SIG-M5 (cell line): ENCODE data around the gene RTN3.

Source experiments
- DNase-seq: peaks from one replicate; lab custom pipeline; 2025; lab: John Stamatoyannopoulos, UW

RTN3 gene

GRCh38 chr11:63738720-63739360 lies 57.5 kb downstream of the RTN3 start:
- no peak for DNase-seq

GRCh38 chr11:63745304-63746170 lies 64.2 kb downstream of the RTN3 start:
- no peak for DNase-seq

DNA sequence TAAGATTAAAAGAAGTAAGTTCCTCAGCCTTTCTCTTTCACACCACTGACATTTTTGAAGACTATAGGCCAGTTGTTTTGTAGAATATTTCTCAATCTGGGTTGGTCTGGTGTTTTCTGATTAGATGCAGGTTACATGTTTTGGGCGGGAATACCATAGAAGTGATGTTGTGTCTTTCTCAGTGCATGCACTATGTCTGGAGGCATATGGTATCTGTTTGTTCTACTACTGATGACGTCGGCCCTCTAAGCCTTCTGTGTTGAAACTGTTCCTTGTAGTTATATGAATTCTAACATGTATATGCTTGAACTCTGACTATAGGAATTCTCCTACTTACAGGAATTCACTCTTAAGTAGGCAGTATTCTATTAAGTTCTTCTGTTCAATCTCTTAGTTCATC lies 65.7 kb downstream of the RTN3 start:
- DNase-seq, result no peak

GRCh38 chr11:63749624-63750023 lies 68.3 kb downstream of the RTN3 start:
- DNase-seq, result no peak

- DNase-seq, result no peak
These were observed 75.8 kb downstream of the RTN3 start for GRCh38 chr11:63756919-63757761.

DNA sequence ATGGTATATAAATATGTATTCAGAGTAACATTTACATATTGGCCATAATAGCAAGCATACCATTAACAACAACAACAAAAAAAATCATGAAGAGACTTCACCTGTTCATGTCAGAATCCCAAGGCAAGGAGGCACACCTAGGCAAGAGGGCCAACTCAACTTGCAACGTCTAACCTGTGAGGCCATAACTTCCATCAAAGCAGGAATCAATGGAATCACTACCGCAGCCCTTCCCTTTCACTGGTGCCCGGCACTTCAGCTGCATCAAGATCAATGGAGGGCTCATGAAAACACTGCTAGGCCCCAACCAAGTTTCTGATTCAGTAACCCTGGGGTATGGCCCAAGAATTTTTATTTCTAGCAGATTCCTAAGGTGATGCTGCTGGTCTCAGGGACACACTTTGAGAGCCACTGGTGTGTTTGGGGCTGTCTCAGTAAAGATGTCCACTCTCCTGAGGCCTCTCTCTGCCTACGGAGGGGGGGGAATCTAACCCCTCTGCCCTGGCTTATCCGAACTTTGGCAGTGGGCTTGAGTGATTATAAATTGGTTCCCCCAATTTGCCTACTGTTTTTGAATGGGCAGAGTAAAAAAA lies 79.3 kb downstream of the RTN3 start:
- no peak for DNase-seq

DNA sequence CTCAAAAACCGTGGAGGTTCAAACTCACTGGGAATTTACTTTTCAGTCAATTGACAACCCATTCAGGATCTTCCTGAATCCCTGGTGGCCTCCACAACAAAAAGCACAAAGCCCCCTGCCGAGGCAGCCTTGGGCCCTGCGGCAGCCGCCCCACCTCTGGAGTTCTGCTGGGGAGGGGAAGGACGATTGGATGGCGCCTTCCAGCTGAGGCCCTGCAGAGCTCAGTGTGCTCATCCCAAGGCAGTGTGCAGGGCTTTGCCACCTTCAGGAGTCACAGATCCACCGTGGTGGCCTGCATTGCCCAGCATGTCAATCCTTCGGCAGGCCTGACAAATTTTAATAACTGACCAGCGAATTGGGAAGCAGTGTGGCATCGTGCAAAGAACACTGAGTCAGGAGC lies 79.9 kb downstream of the RTN3 start:
- no peak for DNase-seq

GRCh38 chr11:63761931-63762653 lies 80.8 kb downstream of the RTN3 start:
- no peak for DNase-seq

DNA sequence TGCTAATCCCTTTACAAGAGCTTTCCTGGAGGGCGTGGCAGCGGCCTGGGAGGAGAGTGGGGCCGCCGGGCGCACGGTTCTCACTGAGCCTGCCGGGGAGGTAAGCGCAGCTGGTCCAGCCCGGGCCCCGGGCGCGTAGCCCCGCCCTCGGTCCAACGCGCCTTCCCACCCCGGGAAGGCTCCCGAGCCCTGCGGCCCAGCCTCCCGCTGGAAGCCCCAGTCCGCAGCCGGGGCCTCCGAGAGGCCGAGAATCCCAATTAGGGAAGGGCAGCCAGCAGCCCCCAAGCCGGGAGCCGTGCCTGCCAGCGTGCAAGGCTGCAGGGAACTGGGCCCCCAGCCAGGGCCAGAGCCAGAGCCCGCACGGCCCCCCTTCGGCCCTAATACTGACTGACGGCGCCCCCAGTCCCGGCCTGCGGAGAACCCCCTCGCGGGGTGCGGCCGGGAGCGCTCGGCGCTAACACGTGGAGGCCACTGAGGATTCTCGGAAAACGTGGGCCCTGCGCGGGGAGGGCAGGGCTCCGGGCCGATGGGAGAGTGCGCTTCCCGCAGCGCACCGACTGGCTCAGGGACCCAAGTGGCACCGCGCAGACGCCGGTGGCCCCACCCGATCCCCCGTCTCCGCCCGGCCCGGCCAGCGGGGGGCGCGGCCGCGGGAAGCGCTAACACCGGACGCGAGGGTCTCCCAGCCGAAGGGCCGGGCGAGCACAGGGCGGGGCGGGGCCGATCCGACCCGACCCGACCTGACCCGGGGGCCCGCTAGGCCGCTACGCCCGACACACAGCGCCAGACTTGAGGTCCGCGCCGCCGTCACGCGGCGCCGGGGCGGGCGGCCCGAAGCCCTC lies 81.6 kb downstream of the RTN3 start:
- no peak for DNase-seq

DNA sequence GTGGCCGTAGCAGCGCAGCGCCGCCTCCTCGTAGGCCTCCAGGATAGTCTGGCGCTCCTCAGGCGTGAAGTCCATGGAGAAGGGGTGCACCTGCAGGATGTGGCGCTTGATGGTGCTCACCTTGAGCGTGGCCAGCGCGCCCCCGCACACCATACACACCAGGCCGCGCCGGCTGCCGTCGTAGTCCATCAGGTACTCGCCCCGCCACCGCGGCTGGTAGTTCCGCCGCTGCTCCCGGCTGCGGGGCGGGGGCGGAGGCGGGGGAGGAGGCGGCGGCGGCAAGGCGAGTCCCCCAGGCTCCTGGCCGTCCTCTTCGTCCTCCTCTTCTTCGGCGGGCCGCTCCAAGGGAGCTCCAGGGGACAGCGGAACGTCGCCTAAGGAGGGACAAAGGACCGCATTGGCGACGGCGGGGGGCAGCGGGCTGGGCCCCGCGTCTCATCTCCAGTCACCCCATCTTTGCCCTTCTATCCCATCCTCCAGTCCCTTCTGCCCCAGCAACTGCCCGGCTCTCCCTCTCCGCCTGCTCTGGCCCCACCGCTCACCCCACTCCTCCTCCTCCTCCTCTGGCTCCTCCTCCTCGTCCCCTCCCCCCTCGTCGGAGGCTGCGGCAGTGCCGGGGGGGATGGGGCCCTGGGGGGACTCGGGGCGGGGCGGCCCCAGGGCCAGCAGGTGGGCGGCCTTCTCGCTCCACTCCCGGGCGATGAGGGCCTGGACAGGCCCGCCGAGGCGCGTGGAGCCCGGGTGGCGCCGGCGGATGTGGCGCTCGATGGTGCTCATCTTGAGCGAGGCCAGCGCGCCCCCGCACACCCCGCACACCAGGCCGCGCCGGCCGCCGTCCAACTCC lies 82.4 kb downstream of the RTN3 start:
- no peak for DNase-seq

DNA sequence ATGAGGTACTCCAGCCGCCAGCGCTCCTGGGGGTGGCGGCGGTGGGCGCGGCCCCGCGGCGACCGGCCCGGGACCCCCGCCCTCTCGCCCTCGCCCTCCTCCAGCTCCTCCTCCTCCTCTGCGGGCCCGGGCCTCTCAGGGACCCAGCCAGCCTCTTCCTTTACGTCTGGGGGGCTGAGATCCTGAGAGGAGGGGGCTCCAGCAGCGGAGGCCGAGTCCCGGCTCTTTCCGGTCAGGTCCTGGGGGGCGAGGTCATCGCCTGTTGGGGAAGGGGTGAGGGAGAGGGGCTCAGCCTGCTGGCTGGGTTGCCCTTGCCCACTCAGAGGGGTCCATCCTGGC lies 83.0 kb downstream of the RTN3 start:
- DNase-seq, result no peak

DNA sequence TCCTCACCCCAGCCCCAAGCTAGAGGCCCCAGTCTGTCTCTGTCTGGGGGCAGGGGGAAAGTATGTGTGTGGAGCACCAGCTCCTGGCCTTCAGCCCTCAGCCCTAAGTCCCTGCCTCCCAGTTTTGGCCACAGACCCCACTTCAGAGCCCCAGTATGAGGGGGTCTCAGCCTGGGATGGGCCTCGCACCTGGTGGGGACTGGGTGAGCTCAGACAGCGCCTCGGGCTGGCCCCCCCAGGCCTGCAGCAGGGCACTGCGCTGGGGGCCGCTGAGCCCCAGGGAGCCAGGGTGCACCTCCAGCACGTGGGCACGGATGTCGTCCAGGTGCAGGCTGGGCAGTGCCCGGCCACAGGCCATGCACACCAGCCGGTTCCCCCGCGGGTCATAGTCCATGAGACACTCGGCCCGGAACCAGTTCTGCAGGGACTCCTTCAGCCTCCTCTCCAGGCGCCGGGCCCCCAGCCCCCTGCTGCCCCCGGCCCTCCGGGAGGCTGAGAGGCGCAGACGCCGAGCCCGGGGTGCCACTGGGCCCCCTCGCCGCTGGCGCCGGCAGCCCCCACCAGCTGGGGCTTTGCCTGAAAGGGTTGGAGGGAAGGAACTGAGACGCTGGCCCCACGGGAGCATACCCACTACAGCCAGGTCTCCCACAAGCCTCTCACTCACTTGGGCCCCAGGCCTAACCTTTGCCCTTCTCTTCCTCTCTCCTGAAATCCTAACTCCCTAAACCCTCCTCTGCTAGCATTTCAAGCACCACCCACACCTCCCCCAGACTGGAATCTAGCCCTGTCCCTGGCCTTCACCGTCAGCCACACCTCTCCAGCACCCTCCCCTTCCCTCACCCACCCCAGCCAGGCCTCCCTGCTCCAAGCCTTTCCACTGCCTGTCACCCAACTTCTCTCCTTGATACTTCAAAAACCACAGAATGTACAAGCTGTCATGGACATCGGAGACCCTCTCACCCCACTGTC lies 83.7 kb downstream of the RTN3 start:
- DNase-seq, result no peak

DNA sequence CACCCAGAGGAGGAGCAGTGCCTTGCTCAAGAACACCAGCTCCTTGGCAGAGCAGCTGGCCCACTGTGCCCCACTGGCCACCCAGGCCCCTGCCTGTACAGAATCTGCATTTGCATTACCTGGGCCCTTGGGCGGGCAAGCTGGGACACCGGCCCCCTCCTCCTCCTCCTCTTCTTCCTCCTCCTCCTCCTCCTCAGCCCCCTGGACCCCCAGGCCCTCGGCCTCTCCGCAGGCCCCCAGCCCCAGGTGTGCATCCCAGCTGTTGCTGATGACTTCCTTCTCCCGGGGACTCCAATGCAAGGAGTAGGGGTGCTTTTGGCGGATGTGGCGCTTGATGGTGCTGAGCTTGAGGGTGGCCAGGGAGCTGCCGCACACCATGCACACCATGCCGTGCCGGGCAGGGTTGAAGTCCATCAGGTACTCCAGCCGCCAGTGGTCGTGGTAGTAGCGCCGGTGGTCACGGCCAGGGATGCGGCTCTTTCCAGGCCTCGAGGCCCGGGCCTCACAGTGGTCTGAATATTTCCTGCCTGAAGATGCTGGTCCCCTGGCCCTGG lies 84.5 kb downstream of the RTN3 start:
- no peak for DNase-seq

- DNase-seq, result no peak
These were observed 85.4 kb downstream of the RTN3 start for GRCh38 chr11:63766531-63767235.

DNA sequence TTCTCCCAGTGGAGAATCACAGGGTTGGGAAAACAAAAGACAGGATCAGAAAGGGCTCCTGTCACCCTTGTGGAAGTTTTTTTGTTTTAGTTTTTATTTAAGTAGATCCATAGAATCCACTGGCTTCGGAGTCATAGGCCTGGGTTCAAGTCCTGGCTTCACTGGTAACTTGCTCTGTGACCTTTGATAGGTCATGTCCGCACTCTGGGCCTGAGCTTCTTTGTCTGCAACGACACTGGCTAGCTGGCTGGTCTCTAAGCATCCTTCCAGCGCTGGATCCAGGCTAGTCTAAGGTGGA lies 85.9 kb downstream of the RTN3 start:
- DNase-seq, result no peak

DNA sequence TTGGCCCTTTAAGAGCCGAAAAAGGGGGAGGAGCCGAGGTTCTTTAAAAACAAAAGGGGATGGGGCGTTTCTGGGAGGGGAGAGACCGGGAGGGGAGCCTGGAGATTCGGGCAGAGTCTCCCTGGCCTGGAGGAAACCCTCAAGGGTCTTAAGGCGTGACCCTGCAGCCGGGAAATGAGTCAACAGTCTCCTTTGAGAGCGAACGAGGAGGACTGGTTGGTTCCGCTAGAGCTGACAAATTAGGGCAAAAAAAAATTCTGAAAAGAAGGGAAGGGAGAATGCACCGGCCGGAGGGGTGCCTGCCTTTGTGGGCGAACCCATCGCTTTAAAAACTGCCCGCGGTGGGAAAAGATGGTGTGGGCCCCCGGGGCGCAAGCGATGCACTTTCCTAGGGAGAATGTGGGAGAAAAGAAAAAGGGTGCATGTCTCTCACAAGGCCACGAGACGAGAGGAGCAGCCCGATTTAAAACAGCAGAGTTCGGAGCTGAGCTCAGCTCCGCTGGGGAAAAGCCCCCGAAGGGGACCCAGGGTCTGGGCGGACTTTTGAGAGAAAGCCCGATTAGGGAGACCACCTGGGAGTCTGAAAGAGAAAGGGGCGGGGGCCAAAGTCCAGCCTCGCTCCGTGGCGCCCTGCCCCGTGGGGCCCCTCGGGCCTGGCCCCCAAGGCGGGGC lies 86.4 kb downstream of the RTN3 start:
- no peak for DNase-seq
